Activated CD8-positive, alpha-beta memory T cell treated with anti-CD3 and anti-CD28 coated beads for 24 hours (primary cell): ENCODE results near the gene CST3.
"Not testable (repeated sequence)": the region's sequence is repeated elsewhere in the genome, so short reads cannot be mapped to it uniquely, and the experiment has no call there.

Experiments used
- DNase-seq: peaks from one replicate; pipeline ENCODE4 v3.0.0-alpha.2; 2020

The CST3 gene

GRCh38 chr20:23637282-23638221 lies at the start of gene CST3:
Gene CST3, minus strand, starts transcription at chr20:23637955. Its CDS starts 93 bp downstream, at chr20:23637862.
- DNase-seq: no peak

GRCh38 chr20:23686046-23686750 lies 48.4 kb upstream of the CST3 start:
- no peak for DNase-seq

GRCh38 chr20:23685529-23685896 lies 47.8 kb upstream of the CST3 start:
- not testable (repeated sequence) for DNase-seq

- no peak for DNase-seq
Measured at GRCh38 chr20:23684261-23684660, 46.5 kb upstream of the CST3 start.

- DNase-seq: no peak
Measured at GRCh38 chr20:23683807-23684206, 46.1 kb upstream of the CST3 start.

GRCh38 chr20:23683281-23683680 lies 45.5 kb upstream of the CST3 start:
- DNase-seq: no peak

GRCh38 chr20:23680146-23680545 lies 42.4 kb upstream of the CST3 start:
- DNase-seq: no peak

- no peak for DNase-seq
Measured at GRCh38 chr20:23679133-23680092, 41.7 kb upstream of the CST3 start.

GRCh38 chr20:23673209-23673608 lies 35.5 kb upstream of the CST3 start:
- DNase-seq: no peak

- no peak for DNase-seq
Measured at GRCh38 chr20:23672158-23672557, 34.4 kb upstream of the CST3 start.

- DNase-seq: no peak
Measured at GRCh38 chr20:23671479-23671878, 33.7 kb upstream of the CST3 start.

GRCh38 chr20:23670361-23670760 lies 32.6 kb upstream of the CST3 start:
- DNase-seq: no peak

GRCh38 chr20:23669866-23670265 lies 32.1 kb upstream of the CST3 start:
- DNase-seq: no peak

GRCh38 chr20:23669327-23669726 lies 31.6 kb upstream of the CST3 start:
- no peak for DNase-seq

GRCh38 chr20:23668477-23668951 lies 30.8 kb upstream of the CST3 start:
- peak; percentile 64 for DNase-seq

GRCh38 chr20:23667666-23668065 lies 29.9 kb upstream of the CST3 start:
- no peak for DNase-seq

GRCh38 chr20:23666698-23667097 lies 28.9 kb upstream of the CST3 start:
- no peak for DNase-seq

- no peak for DNase-seq
Measured at GRCh38 chr20:23666189-23666588, 28.4 kb upstream of the CST3 start.

GRCh38 chr20:23664954-23665353 lies 27.2 kb upstream of the CST3 start:
- no peak for DNase-seq

GRCh38 chr20:23664046-23664445 lies 26.3 kb upstream of the CST3 start:
- DNase-seq: not testable (repeated sequence)

- no peak for DNase-seq
Measured at GRCh38 chr20:23663180-23663579, 25.4 kb upstream of the CST3 start.

- no peak for DNase-seq
Measured at GRCh38 chr20:23662276-23662870, 24.6 kb upstream of the CST3 start.
